TTC549 (cell line): ENCODE measurements around the gene UBAP2L.
"Not testable (repeated sequence)": the region's sequence is repeated elsewhere in the genome, so short reads cannot be mapped to it uniquely, and the experiment has no call there.

Source experiments
- FAIRE-seq: peaks from 2 replicates; lab custom pipeline; 2012; peaks lifted over from hg19 to GRCh38; lab: Jason Lieb, UNC

UBAP2L gene

GRCh38 chr1:154198756-154199562, 21.8 kb upstream of the UBAP2L start:
- peak; percentile 46 for FAIRE-seq

DNA sequence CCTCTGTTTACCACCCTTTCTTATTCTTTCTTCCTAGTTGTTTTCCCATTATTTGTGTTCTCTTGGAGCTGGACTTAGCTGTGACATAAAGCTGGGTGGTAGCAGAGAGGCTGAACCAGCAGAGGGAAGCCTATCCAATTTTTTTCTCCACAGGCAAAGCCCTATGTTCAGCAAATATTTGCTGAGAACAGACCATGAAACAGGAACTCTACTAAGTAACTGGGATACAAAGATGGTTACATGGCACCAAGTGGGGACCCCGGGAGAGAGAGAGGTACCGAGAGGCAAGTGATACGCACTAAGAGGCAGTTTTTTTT, 21.2 kb upstream of the UBAP2L start:
- FAIRE-seq: peak; percentile 66

DNA sequence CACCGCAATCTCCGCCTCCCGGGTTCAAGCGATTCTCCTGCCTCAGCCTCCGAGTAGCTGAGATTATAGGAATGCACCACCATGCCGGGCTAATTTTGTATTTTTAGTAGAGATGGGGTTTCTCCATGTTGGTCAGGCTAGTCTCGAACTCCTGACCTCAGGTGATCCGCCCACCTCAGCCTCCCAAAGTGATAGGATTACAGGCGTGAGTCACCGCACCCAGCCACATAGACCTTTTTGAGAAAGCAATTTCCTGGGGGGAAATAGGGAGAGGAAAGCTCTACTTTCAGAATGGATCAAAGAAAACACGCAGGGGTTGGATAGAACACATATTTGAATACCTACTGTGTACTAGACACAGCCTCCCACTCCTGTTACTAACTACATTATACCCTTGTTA, 15.0 kb upstream of the UBAP2L start:
- not testable (repeated sequence) for FAIRE-seq

DNA sequence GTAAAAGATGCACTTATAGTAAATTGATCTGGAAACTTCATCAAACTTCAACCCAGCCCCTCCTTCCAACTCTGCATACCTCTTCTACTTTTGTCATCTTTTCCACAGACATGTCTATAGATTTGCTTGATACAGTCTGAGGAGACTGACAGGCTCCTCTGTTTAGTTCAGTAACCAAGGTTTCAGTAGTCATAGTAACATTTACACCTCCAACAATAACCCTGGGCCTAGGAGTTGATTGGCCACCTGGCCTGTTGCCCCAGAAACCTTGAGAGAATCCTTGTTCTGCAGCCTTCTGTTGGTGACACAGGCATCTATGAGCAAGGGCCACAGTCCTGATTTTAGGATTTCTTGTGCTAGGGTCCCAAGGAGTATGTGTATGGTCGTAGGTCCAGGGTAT, 14.6 kb upstream of the UBAP2L start, which contains the start of gene CFAP141:
Gene CFAP141 (minus strand): TSS at position 138 of the 400 bp plus-strand sequence. CDS start 26 bp downstream, at position 112.
- FAIRE-seq: no peak

GRCh38 chr1:154207262-154207661, 13.5 kb upstream of the UBAP2L start:
- no peak for FAIRE-seq

- FAIRE-seq: no peak
Measured at GRCh38 chr1:154208677-154209388, 11.9 kb upstream of the UBAP2L start.

- FAIRE-seq: no peak
Measured at GRCh38 chr1:154212083-154212482, 8.7 kb upstream of the UBAP2L start.

- no peak for FAIRE-seq
Measured at GRCh38 chr1:154213274-154213673, 7.5 kb upstream of the UBAP2L start.

- no peak for FAIRE-seq
Measured at GRCh38 chr1:154218545-154218944, 2.2 kb upstream of the UBAP2L start.

DNA sequence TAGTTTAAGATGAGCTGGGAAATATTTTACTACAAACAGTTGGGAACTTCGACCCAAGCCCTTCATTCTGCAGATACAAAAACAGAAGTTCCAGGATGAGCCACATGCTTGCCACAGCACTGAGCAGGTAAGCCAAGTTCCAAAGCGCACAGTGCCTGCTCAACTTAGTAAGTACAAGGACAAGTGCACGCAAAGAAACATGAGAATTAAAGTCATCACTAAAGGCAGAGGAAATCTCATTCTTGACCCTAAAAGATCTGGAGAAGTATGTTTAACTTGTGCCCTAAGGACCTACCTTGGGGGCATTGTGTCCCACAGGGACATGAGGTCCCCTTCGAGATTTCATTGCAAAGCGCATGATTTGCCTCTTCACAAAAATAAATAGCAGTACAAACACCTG, 1.2 kb upstream of the UBAP2L start:
- no peak for FAIRE-seq

DNA sequence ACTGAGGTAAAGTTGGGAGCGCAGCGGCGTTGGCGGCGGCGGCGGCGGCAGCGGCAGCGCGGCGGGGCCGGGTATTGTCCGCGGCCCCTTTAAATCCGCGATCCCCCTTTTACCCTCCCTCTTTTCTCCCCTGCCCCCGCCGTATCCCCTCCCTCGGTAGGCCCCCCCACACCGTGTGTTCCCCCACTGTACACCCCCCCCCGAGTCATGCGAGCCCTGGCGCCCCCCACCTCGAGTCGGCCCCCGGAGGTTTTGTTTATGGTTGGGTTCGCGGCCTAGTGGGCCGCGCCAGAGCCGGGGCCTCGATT, 169 bp downstream of the UBAP2L start:
- no peak for FAIRE-seq

GRCh38 chr1:154221278-154222001, 685 bp downstream of the UBAP2L start:
- FAIRE-seq: no peak

DNA sequence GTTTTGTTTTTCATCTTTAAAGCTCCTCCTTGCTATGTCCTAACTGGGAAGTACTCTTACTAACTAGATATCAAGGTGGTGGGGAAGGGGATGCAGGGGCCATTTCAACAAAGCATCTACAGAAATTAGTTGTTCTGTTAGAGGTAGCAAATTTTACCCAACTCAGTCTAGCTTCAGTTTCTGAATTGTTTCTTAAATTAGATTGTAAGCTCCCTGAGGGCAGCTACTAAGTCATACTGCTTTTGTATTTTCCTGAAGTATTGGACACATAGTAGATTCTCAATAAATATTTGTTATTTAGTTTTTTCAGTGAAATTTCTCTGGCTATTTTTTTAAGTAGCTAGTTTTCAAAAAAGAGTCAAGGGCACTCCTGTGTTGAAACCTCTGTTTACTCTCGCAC, 1.8 kb downstream of the UBAP2L start:
- no peak for FAIRE-seq

GRCh38 chr1:154222918-154223317, 2.2 kb downstream of the UBAP2L start:
- no peak for FAIRE-seq

DNA sequence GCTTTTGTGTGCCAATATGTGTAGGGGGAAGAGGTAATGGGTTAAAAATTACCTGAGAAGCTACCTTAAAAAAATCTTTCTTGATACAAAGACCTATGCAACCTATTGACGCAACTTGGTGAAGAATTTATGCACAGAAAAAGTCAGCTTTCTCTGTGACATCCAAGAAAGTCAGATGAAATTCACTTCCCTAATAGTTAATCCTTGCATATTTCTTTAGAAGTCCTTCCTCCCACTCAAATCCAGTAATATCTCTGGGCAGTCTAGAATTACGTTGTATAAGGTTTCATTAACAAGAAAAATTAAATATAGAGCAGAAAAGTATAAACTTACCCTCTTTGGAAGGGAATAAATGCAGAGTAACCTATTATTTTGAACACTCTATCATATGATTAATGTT, 2.9 kb downstream of the UBAP2L start:
- no peak for FAIRE-seq

- no peak for FAIRE-seq
Measured at GRCh38 chr1:154225370-154225769, 4.6 kb downstream of the UBAP2L start.

DNA sequence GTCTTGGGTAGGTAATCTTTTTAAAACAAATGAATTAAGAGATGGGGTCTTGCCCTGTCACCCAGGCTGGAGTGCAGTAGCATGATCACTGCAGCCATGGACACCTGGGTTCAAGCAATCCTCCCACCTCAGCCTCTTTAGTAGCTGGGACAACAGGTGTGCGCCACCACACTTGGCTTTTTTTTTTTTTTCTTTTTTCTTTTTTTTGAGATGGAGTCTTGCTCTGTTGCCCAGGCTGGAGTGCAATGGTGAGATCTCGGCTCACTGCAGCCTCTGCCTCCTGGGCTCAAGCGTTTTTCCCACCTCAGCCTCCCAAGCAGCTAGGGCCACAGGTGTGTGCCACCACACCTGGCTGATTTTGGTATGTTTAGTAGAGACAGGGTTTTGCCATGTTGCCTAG, 10.4 kb downstream of the UBAP2L start:
- FAIRE-seq: not testable (repeated sequence)

DNA sequence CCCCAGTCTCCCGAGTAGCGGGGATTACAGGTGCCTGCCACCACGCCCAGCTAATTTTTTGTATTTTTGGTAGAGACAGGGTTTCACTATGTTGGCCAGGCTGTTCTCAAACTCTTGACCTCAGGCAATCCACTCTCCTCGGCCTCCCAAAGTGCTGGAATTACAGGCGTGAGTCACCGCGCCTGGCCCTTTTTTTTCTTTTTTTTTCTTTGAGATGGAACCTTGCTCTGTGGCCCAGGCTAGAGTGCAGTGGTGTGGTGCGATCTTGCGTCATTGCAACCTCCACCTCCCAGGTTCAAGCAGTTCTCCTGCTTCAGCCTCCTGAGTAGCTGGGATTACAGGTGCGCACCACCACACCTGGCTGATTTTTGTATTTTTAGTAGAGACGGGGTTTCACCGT, 12.4 kb downstream of the UBAP2L start:
- not testable (repeated sequence) for FAIRE-seq

- no peak for FAIRE-seq
Measured at GRCh38 chr1:154236855-154237254, 16.1 kb downstream of the UBAP2L start.

GRCh38 chr1:154237435-154237834, 16.7 kb downstream of the UBAP2L start:
- no peak for FAIRE-seq

GRCh38 chr1:154237880-154238506, 17.2 kb downstream of the UBAP2L start:
- FAIRE-seq: no peak

DNA sequence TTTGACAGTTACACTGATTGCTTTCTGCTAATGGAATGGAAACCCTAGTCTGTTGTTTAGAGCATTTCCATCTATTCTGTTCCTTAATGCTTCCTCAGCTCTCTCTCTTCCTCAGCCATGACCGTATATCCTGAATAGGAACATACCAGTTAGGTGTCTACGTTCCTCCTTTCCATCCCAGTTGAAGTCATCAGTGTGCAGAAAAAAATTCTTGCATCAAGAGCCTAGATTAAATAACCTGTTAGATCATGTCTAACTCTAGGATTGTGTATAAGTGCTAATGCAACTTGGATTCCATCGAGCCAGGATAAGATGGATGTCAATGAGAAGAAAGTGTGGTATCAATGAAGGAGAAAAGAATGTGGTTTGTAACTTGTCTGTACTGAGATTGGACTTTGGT, 18.7 kb downstream of the UBAP2L start:
- FAIRE-seq: no peak

- no peak for FAIRE-seq
Measured at GRCh38 chr1:154240294-154240833, 19.6 kb downstream of the UBAP2L start.
